Body of pancreas (tissue), 4 donors: ENCODE results near the gene PRUNE2. TPM values are rescaled to one million over a fixed set of nuclear protein-coding genes. Genes with fewer than 3 reads are reported as not detected.

ENCODE experiments used
- ATAC-seq: fragments of 150-250 bp; one replicate; pipeline ENCODE4 v1.9.1; 2016
- DNase-seq, 4 donors: peaks; one replicate each; pipeline ENCODE4 v3.0.0-alpha.2; 2019
- H3K27ac ChIP-seq, 4 donors: fragments of 200-600 bp; sonication (generic); 1 replicate in 3 of 4; 2 replicates in 1 of 4; pipeline versions ENCODE4 v1.5.1 to v1.6.1; 2016 to 2019; ENCODE audit warnings: mild to moderate bottlenecking in 1 of 4, mixed read lengths in 1 of 4, moderate library complexity in 1 of 4
- H3K27me3 ChIP-seq, 2 donors: fragments of 200-600 bp; sonication (generic); one replicate each; pipeline ENCODE4 v1.6.0; 2016; ENCODE audit warnings: mild to moderate bottlenecking in 1 of 2
- H3K36me3 ChIP-seq, 2 donors: fragments of 200-600 bp; sonication (generic); replicated peaks in 1 of 2; 2 replicates each; pipeline ENCODE4 v1.5.1; 2016; ENCODE audit warnings: low read depth in 2 of 2; ENCODE audit not compliant: insufficient read depth in 1 of 2
- H3K4me1 ChIP-seq: fragments of 200-600 bp; sonication (generic); one replicate; pipeline ENCODE4 v1.6.0; 2016
- H3K4me3 ChIP-seq, 2 donors: fragments of 200-600 bp; sonication (generic); 1 replicate in 1 of 2; 2 replicates in 1 of 2; pipeline ENCODE4 v1.5.1; 2016 to 2019
- H3K9me3 ChIP-seq, 3 donors: fragments of 200-600 bp; sonication (generic); 1 replicate in 2 of 3; 2 replicates in 1 of 3; pipeline ENCODE4 v1.5.1; 2016
- CTCF ChIP-seq, 7 experiments: fragments of 450-650 bp in 4 of 7; fragments of 200-600 bp in 3 of 7; sonication (generic) in 3 of 7; IDR thresholded peaks; one replicate each; pipeline ENCODE4 v1.5.1; 2016 to 2019; ENCODE audit warnings: antibody characterized with exemption in 7 of 7
- POLR2A ChIP-seq, 3 donors: fragments of 450-650 bp; IDR thresholded peaks; one replicate each; pipeline ENCODE4 v1.6.1; 2016; ENCODE audit warnings: antibody characterized with exemption in 3 of 3, mild to moderate bottlenecking in 2 of 3
- WGBS, 2 donors: methylation state at CpG; one replicate each; pipeline ENCODE4 v1.1.5; 2017; 5-methylcytosine and 5-hydroxymethylcytosine counted together
- intact Hi-C: fragments of 100-400 bp; cut with DNase I; formaldehyde crosslinking; loops from one replicate; pipeline ENCODE4 v1.15.1; 2023
- total RNA-seq, 2 donors: library from RNA; depleted of rRNA; stranded (reverse); fragments of >200 nt; gene quantifications; one replicate each; pipeline ENCODE4 v1.1.0, GENCODE V29; 2016

Gene PRUNE2
- total RNA-seq, 2 donors from 2014 or later, result 3.9 to 15.2 TPM

- no peak for DNase-seq
- Histone ChIP-seq H3K27me3 (no peaks in the 10 kb centered on the region), H3K4me3 (no peak overlapping the region), H3K36me3 (no peaks in the 10 kb centered on the region), H3K27ac (no peak overlapping the region), H3K4me1 (no peaks in the 10 kb centered on the region), H3K9me3 (no peaks in the 10 kb centered on the region)
- intact Hi-C loops, result loop anchor here (10.0 kb wide), 1 partner anchor 335 kb away; no protein-coding TSS in a partner anchor
- WGBS, 2 donors, result 50 to 77% methylated on average over 1 of the region's 1 CpG
- ATAC-seq, result no peak
- no peak for TF ChIP-seq CTCF (IDR thresholded peaks at IDR 0.05)
- TF ChIP-seq POLR2A (IDR thresholded peaks at IDR 0.05), result no peak
These were observed 106.4 kb downstream of the PRUNE2 start for GRCh38 chr9:76799473-76799872.

- Histone ChIP-seq H3K27me3 (no peaks in the 10 kb centered on the region), H3K4me1 (no peaks in the 10 kb centered on the region), H3K27ac (no peak overlapping the region), H3K36me3 (no peaks in the 10 kb centered on the region), H3K4me3 (no peak overlapping the region), H3K9me3 (no peaks in the 10 kb centered on the region)
- DNase-seq (no peak), ATAC-seq (no peak)
- intact Hi-C loops, result loop anchor here (10.0 kb wide), 1 partner anchor 336 kb away; no protein-coding TSS in a partner anchor
- 68 to 69% methylated on average over 2 of the region's 2 CpGs for WGBS, 2 donors
- TF ChIP-seq POLR2A (IDR thresholded peaks at IDR 0.05) (no peak), CTCF (IDR thresholded peaks at IDR 0.05) (no peak)
These were observed 107.4 kb downstream of the PRUNE2 start for GRCh38 chr9:76798527-76798926.

GRCh38 chr9:76796296-76796695 is 109.6 kb downstream of the PRUNE2 start:
- H3K9me3 ChIP-seq, result no peaks in the 10 kb centered on the region
- no peak overlapping the region for H3K27ac ChIP-seq
- no peaks in the 10 kb centered on the region for H3K4me1 ChIP-seq
- 69 to 74% methylated on average over 5 of the region's 5 CpGs for WGBS, 2 donors
- DNase-seq (no peak), ATAC-seq (no peak)
- no peak for TF ChIP-seq POLR2A (IDR thresholded peaks at IDR 0.05)
- TF ChIP-seq CTCF (IDR thresholded peaks at IDR 0.05), result no peak
- no peaks in the 10 kb centered on the region for H3K27me3 ChIP-seq
- H3K36me3 ChIP-seq, result no peaks in the 10 kb centered on the region
- intact Hi-C loops, result loop anchor here (10.0 kb wide), 1 partner anchor 339 kb away; no protein-coding TSS in a partner anchor
- H3K4me3 ChIP-seq, result no peak overlapping the region

DNA sequence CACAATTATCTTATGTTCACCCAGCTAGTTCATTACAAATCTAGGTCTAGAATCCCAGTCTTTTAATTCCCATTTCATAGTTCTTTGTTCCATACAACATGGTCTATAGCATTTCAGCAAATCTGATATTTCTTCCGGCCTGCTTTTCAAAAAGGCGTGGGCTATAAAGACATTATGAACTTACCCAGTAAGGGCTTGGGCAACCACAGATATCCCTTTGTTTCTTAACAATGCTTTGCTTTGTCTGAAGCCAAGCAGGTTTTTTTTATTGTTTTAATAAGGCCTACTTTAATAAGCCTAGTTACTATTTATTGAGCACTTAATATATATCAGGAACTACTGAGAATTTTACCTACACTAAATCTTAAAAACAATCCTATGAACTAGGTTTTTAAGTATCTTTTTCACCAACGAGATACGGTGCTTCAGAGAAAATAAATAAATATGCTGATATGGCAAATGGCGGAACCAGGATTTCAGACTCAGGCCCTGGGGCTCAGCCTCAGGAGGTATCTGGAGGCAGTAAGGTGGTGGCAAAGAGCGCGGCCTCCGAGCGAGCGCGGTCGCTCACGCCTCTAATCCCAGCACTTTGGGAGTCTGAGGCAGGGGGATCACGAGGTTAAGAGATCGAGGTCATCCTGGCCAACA is 112.0 kb downstream of the PRUNE2 start:
- Histone ChIP-seq H3K27me3 (no peaks in the 10 kb centered on the region), H3K36me3 (no peaks in the 10 kb centered on the region), H3K4me1 (no peaks in the 10 kb centered on the region), H3K9me3 (no peaks in the 10 kb centered on the region), H3K27ac (no peak overlapping the region), H3K4me3 (no peak overlapping the region)
- ATAC-seq (no peak), DNase-seq (no peak)
- intact Hi-C loops, result loop anchor here (10.0 kb wide), 1 partner anchor 341 kb away; no protein-coding TSS in a partner anchor
- 92 to 93% methylated on average over 15 of the region's 15 CpGs for WGBS, 2 donors
- no peak for TF ChIP-seq POLR2A (IDR thresholded peaks at IDR 0.05)
- no peak for TF ChIP-seq CTCF (IDR thresholded peaks at IDR 0.05)

GRCh38 chr9:76789840-76790239 is 116.1 kb downstream of the PRUNE2 start:
- intact Hi-C loops, result loop anchor here (10.0 kb wide), 1 partner anchor 345 kb away; no protein-coding TSS in a partner anchor
- no peaks in the 10 kb centered on the region for H3K36me3 ChIP-seq
- H3K27me3 ChIP-seq, result no peaks in the 10 kb centered on the region
- no peaks in the 10 kb centered on the region for H3K4me1 ChIP-seq
- DNase-seq (no peak), ATAC-seq (no peak)
- no peaks in the 10 kb centered on the region for H3K9me3 ChIP-seq
- TF ChIP-seq CTCF (IDR thresholded peaks at IDR 0.05), result no peak
- no peak overlapping the region for H3K4me3 ChIP-seq
- WGBS, 2 donors, result 76 to 82% methylated on average over 1 of the region's 1 CpG
- no peak overlapping the region for H3K27ac ChIP-seq
